ENCODE results near the gene RBM6. TPM values are rescaled to one million over a fixed set of nuclear protein-coding genes. Genes with fewer than 3 reads are reported as not detected.

RBM6 gene
- total RNA-seq, 1 donor from 2014 or later: 49.8 TPM

GRCh38 chr3:50088725-50089608, 149.0 kb downstream of the RBM6 start, which contains the start of gene RBM5:
Gene RBM5, plus strand, starts transcription at chr3:50088919. Its CDS starts 1,516 bp downstream, at chr3:50090435.
- peak; percentile 96 for DNase-seq (ENCODE audit: low spot score)

- peak; percentile 25 for DNase-seq (ENCODE audit: low spot score)
These were observed 149.6 kb downstream of the RBM6 start for GRCh38 chr3:50089609-50089945.

- DNase-seq (ENCODE audit: low spot score): no peak
These were observed 151.0 kb downstream of the RBM6 start for GRCh38 chr3:50090984-50091383.

GRCh38 chr3:50095352-50095998, 155.5 kb downstream of the RBM6 start:
- no peak for DNase-seq (ENCODE audit: low spot score)

GRCh38 chr3:50100386-50100785, 160.4 kb downstream of the RBM6 start:
- no peak for DNase-seq (ENCODE audit: low spot score)

- DNase-seq (ENCODE audit: low spot score): peak; percentile 84
These were observed 161.3 kb downstream of the RBM6 start for GRCh38 chr3:50100956-50101845.

GRCh38 chr3:50102558-50102957, 162.6 kb downstream of the RBM6 start:
- no peak for DNase-seq (ENCODE audit: low spot score)

GRCh38 chr3:50111757-50112156, 171.8 kb downstream of the RBM6 start:
- no peak for DNase-seq (ENCODE audit: low spot score)

GRCh38 chr3:50112462-50112861, 172.5 kb downstream of the RBM6 start:
- DNase-seq (ENCODE audit: low spot score): no peak

- DNase-seq (ENCODE audit: low spot score): no peak
These were observed 177.2 kb downstream of the RBM6 start for GRCh38 chr3:50117120-50117519.

- DNase-seq (ENCODE audit: low spot score): no peak
These were observed 178.3 kb downstream of the RBM6 start for GRCh38 chr3:50118237-50118636.

- DNase-seq (ENCODE audit: low spot score): no peak
These were observed 179.8 kb downstream of the RBM6 start for GRCh38 chr3:50119786-50120185.

GRCh38 chr3:50120364-50121071, 180.6 kb downstream of the RBM6 start:
- DNase-seq (ENCODE audit: low spot score): no peak

- peak; percentile 75 for DNase-seq (ENCODE audit: low spot score)
These were observed 181.4 kb downstream of the RBM6 start for GRCh38 chr3:50121072-50122032.

- no peak for DNase-seq (ENCODE audit: low spot score)
These were observed 182.1 kb downstream of the RBM6 start for GRCh38 chr3:50122071-50122470.

- DNase-seq (ENCODE audit: low spot score): no peak
These were observed 182.9 kb downstream of the RBM6 start for GRCh38 chr3:50122661-50123391.

- DNase-seq (ENCODE audit: low spot score): no peak
These were observed 183.6 kb downstream of the RBM6 start for GRCh38 chr3:50123394-50124051.

GRCh38 chr3:50124052-50124799, 184.3 kb downstream of the RBM6 start:
- DNase-seq (ENCODE audit: low spot score): no peak
